Immature natural killer cell (primary cell): Measurements from ENCODE around the gene NUSAP1. TPM values are rescaled to one million over a fixed set of nuclear protein-coding genes. Genes with fewer than 3 reads are reported as not detected.
"Not testable (repeated sequence)": the region's sequence is repeated elsewhere in the genome, so short reads cannot be mapped to it uniquely, and the experiment has no call there.

Experiments used
- DNase-seq, 3 donors: peaks; one replicate each; pipeline ENCODE4 v3.0.0; 2022; ENCODE audit warnings: mixed read lengths in 1 of 3
- H3K27ac Mint-ChIP-seq, 6 donors: one replicate each; pipeline ENCODE4 v1.8.0; 2020; ENCODE audit warnings: mixed read lengths in 6 of 6, mild to moderate bottlenecking in 5 of 6, inconsistent platforms in 4 of 6, moderate library complexity in 3 of 6
- H3K27me3 Mint-ChIP-seq, 3 donors: one replicate each; pipeline ENCODE4 v1.8.0; 2020 to 2021; ENCODE audit warnings: low read depth in 3 of 3, mild to moderate bottlenecking in 3 of 3, mixed read lengths in 3 of 3, moderate library complexity in 3 of 3, inconsistent platforms in 1 of 3
- H3K36me3 Mint-ChIP-seq, 3 donors: one replicate each; pipeline ENCODE4 v1.8.0; 2020; ENCODE audit warnings: mixed read lengths in 3 of 3, inconsistent platforms in 2 of 3, mild to moderate bottlenecking in 2 of 3
- H3K4me1 Mint-ChIP-seq, 2 donors: one replicate each; pipeline ENCODE4 v1.8.0; 2020; ENCODE audit warnings: inconsistent platforms in 2 of 2, mild to moderate bottlenecking in 2 of 2, mixed read lengths in 2 of 2, moderate library complexity in 1 of 2
- H3K4me3 Mint-ChIP-seq, 5 donors: one replicate each; pipeline ENCODE4 v1.8.0; 2020; ENCODE audit warnings: mild to moderate bottlenecking in 5 of 5, mixed read lengths in 5 of 5, inconsistent platforms in 3 of 5, moderate library complexity in 3 of 5
- H3K9me3 Mint-ChIP-seq, 6 donors: one replicate each; pipeline ENCODE4 v1.8.0; 2020; ENCODE audit warnings: mild to moderate bottlenecking in 6 of 6, mixed read lengths in 6 of 6, inconsistent platforms in 4 of 6, moderate library complexity in 3 of 6
- polyA plus RNA-seq, 3 donors: library from polyadenylated mRNA; unstranded; fragments of 300-500 nt; fragmentation: Illumina TruSeq; gene quantifications; one replicate each; pipeline ENCODE4 v1.2.3, GENCODE V29; 2021

Gene NUSAP1
- polyA plus RNA-seq, 3 donors from 2014 or later, result 2.6 to 6.5 (median 4.0) TPM

DNA sequence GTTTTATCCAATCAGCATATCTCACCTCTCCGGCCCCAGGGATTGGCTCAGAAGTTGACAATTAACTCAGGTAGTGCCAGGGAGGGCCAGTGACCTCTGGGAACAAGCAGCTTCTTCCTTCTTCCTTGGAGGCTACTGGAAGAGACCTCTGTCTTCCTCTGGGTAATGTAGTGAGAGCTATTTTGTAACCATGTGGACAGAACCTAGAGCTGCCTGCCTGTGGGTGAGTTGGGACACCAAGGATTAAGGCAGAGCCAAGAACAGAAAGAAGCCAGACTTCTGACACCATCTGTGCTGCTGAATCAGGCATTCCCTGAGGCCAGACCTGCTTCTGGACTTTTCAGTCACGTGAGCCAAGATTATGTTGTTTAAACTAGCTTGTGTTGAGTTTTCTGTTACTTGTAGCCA is 75.6 kb downstream of the NUSAP1 start:
- H3K9me3 Mint-ChIP-seq, result no peaks in the 10 kb centered on the region
- DNase-seq, result no peak
- peaks cover 5 to 9% of the 10 kb centered on the region in 2 donors for H3K4me1 Mint-ChIP-seq
- no peak overlapping the region for H3K27ac Mint-ChIP-seq
- no peak overlapping the region for H3K4me3 Mint-ChIP-seq
- no peaks in the 10 kb centered on the region for H3K36me3 Mint-ChIP-seq
- peaks cover 2 to 8% (median 5%) of the 10 kb centered on the region in 3 donors for H3K27me3 Mint-ChIP-seq

DNA sequence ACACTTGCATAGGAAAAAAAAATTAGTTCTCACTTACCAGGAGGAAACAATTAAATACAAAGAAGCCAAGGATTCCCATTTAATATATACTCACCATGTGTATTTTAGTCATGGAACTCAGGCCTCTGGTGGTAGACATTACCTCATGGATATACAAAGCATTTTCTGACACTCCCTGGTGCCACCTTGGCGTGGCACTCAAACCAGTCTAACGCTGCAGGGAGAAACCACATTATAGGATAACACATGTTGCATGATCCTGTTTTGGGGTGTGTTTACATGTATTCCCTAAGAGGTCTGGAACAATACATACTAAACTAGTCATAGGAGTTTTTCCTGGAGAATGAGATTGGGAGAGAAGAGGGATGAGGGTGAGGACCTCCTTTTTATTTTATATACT is 78.3 kb downstream of the NUSAP1 start:
- Mint-ChIP-seq H3K27me3 (peaks cover 2 to 3% (median 2%) of the 10 kb centered on the region in 3 donors), H3K27ac (no peak overlapping the region), H3K4me1 (peaks cover 5 to 6% of the 10 kb centered on the region in 2 donors), H3K36me3 (no peaks in the 10 kb centered on the region), H3K4me3 (no peak overlapping the region), H3K9me3 (no peaks in the 10 kb centered on the region)
- no peak for DNase-seq

DNA sequence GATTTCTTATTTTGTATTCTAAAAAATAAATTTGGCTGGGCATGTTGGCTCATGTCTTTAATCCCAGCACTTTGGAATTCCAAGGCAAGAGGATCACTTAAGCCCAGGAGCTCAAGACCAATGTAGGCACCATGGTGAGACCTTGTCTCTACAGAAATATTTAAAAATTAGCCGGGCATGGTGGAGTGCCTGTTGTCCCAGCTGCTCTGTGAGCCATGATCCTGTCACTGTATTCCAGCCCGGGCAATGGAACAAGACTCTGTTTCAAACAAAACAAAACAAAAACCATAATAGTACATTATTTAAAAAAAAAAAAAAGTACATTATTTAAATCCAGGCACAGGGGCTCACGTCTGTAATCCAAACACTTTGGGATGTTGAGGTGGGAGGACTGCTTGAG is 78.8 kb downstream of the NUSAP1 start:
- Mint-ChIP-seq H3K4me3 (no peak overlapping the region), H3K27me3 (peaks cover 2 to 3% (median 2%) of the 10 kb centered on the region in 3 donors), H3K36me3 (no peaks in the 10 kb centered on the region), H3K27ac (no peak overlapping the region), H3K9me3 (no peaks in the 10 kb centered on the region), H3K4me1 (peaks cover 9 to 10% of the 10 kb centered on the region in 2 donors)
- DNase-seq, result no peak

DNA sequence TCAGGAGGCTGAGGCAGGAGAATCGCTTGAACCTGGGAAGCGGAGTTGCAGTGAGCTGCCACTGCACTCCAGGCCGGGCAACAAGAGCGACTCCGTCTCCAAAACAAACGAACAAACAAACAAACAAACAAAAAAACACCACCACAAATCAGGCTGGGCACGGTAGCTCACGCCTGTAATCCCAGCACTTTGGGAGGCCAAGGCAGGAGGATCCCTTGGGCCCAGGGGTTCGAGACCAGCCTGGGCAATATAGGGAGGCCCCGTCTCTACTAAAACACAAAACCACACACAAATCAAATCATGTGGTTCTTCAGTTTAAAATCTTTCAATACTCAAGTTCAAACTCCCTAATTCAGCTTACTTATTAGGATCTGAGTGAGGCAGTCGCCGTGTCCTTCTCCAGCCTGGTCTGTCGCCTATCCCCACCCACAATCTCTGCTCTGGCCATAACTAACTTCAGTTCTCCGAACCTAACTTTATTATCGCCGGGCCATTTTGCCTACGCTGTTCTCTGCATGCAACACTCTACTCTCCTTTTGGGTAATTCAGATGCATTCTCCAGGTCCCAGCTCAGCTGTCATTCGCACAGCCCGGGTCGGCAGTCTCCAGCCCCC is 83.6 kb downstream of the NUSAP1 start:
- Mint-ChIP-seq H3K27ac (peak overlapping the region; percentile 87 to 95 (median 94)), H3K36me3 (no peaks in the 10 kb centered on the region), H3K4me1 (peaks cover 34 to 44% of the 10 kb centered on the region in 2 donors), H3K27me3 (peaks cover 9 to 15% (median 11%) of the 10 kb centered on the region in 3 donors), H3K9me3 (no peaks in the 10 kb centered on the region), H3K4me3 (peak overlapping the region; percentile 94 to 97 (median 96))
- DNase-seq, result no peak

DNA sequence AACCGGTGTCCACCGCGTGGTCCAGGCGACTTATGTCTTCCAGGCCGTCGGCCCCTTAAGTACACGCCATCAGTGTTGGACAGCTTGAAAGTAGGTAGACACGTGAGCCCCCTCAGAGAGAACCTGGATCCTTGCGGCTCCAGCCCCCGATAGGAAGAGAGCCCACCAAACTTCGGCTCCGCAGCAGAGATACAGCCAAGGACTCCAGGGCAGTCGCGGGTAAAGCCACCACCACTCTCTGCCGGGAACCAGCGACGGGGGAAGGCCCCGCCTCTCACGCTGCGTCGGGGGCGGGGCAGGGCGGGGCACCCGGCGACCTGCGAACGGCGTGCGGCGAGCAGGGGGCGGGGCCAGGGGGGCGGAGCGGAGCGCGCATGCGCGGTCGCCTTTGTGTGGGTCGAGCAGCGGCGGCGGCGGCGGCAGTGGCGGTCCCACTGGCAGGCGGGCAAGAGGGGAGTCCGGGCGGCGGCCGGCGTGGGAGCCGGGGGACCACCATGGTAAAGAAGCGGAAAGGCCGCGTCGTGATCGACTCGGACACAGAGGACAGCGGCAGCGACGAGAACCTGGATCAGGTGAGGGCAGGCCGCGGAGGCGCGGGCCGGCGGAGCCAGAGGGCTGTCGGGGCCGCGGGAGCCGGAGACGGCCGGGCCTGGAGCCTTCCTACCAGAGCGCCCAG is 84.2 kb downstream of the NUSAP1 start, which contains the start of gene RTF1:
Gene RTF1, plus strand, starts transcription at position 354 of the 676 bp plus-strand sequence. Its CDS starts 21 bp downstream, at position 375.
- Mint-ChIP-seq H3K27ac (peak within 1 kb of the TSS; percentile 87 to 95 (median 94)), H3K4me3 (peak within 1 kb of the TSS; percentile 94 to 97 (median 96)), H3K36me3 (no peaks in the 10 kb centered on the region), H3K27me3 (peaks cover 9 to 15% (median 11%) of the 10 kb centered on the region in 3 donors), H3K4me1 (peaks cover 36 to 44% of the 10 kb centered on the region in 2 donors), H3K9me3 (no peaks in the 10 kb centered on the region)
- peak; percentile 97 for DNase-seq

DNA sequence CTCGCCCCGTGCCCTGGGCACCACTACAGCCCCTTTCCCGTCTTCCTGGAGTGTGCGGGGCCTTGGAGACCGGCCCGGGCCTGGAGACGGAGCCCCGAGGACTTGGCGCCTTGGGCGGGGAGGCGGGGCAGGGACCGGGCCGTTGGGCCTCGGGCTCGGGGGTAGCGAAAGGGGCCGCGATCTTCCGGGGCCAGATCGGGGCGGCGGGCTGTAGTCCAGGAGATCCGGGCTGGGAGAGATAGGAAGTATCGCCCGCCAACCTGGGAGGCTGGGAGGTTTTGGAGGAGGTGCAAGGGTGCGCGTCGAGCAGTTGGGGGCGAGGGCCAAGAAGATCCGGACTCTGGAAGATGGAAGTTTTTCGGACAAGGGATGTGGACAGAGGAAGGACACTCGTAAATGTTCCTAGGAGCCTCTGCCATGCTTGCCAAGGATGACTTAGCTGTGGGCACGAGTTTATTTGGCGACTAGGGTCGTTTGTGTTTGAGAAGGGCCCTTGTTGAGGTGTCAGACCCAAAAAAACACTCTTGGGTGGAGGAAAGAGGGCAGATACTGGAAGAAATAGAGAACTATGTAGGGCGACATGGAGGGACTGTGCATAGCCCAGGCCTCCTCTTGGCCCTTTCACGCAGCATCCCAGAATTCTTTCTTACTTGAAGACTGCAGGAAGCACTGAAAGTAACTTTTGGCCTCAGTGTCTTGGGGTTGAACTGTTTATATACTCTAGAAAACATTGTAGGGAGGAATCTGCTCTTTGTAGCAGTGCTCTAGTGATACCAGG is 84.9 kb downstream of the NUSAP1 start:
- Mint-ChIP-seq H3K9me3 (no peaks in the 10 kb centered on the region), H3K36me3 (no peaks in the 10 kb centered on the region), H3K27ac (peak overlapping the region; percentile 72 to 93 (median 85)), H3K4me1 (peaks cover 36 to 50% of the 10 kb centered on the region in 2 donors), H3K4me3 (peak overlapping the region; percentile 85 to 97 (median 96)), H3K27me3 (peaks cover 9 to 15% (median 11%) of the 10 kb centered on the region in 3 donors)
- DNase-seq, result no peak

DNA sequence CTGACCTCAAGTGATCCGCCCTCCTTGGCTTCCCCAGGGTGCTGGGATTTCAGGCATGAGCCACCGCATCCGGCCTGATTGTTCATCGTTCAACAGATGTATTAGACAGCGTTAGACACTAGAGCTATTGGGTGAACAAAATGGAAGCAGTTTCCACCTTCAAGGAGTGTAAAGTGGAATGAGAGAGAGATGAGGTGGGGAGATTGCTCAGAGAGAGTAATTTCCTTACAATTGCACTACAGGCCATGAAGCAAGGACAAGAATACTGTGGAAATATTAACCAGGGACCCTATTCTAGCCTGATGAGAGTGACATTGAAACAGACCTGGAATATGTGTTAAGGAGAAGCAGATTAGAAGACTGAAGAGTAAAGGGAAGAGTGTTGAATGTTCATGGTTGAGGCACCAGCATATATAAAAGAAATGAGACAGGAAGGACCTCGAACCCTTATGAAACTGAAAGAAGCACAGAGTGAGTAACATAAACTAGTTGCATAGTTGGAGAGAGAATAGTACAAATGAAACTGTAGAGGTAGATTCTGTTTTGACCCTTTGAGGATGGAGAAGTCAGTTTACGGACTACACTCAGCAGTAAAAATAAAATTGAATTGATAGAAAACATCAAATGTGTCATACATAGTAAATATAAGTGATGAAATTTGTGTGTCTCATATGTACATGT is 91.4 kb downstream of the NUSAP1 start:
- Mint-ChIP-seq H3K36me3 (no peaks in the 10 kb centered on the region), H3K4me3 (peak overlapping the region in 1 of 5 donors; percentile 0), H3K4me1 (peaks cover 24 to 43% of the 10 kb centered on the region in 2 donors), H3K27me3 (no peaks in the 10 kb centered on the region), H3K27ac (peak overlapping the region in 5 of 6 donors; percentile 1 to 36 (median 16)), H3K9me3 (no peaks in the 10 kb centered on the region)
- no peak for DNase-seq

DNA sequence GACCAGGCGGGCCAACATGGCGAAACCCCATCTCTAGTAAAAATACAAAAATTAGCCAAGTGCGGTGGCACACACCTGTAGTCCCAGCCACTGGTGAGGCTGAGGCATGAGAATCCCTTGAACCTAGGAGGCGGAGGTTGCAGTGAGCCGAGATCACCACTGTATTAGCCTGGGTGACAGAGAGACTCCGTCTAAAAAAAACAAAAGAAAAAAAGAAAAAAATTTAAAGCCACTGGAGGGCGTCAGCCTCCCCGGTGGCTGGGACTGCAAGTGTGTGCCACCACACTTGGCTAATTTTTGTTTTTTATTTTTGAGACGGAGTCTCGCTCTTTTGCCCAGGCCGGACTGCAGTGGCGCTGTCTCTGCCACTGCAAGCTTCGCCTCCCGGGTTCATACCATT is 92.1 kb downstream of the NUSAP1 start:
- no peaks in the 10 kb centered on the region for H3K36me3 Mint-ChIP-seq
- no peak for DNase-seq
- peaks cover 0 to 3% (median 0%) of the 10 kb centered on the region in 3 donors for H3K27me3 Mint-ChIP-seq
- H3K9me3 Mint-ChIP-seq, result no peaks in the 10 kb centered on the region
- peaks cover 28 to 46% of the 10 kb centered on the region in 2 donors for H3K4me1 Mint-ChIP-seq
- H3K4me3 Mint-ChIP-seq, result no peak overlapping the region
- peak overlapping the region in 1 of 6 donors; percentile 1 for H3K27ac Mint-ChIP-seq

DNA sequence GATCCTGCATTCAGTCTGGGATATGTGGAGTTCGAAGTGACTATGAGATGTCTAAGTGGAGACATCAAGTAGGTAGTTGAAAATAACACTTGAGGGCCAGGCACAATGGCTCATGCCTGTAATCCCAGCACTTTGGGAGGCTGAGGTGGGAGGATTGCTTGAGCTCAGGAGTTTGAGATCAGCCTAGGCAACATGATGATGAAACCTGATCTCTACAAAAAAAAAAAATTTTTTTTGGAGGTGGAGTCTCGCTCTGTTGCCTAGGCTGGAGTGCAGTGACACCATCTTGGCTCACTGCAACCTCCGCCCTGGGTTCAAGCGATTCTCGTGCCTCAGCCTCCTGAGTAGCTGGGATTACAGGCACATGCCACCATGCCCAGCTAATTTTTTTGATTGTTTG is 93.2 kb downstream of the NUSAP1 start:
- not testable (repeated sequence) for H3K36me3 Mint-ChIP-seq, H3K27me3 Mint-ChIP-seq, H3K9me3 Mint-ChIP-seq, H3K4me3 Mint-ChIP-seq, DNase-seq
- peaks cover 24 to 39% of the 10 kb centered on the region in 2 donors for H3K4me1 Mint-ChIP-seq
- H3K27ac Mint-ChIP-seq, result peak overlapping the region in 1 of 6 donors; percentile 58

DNA sequence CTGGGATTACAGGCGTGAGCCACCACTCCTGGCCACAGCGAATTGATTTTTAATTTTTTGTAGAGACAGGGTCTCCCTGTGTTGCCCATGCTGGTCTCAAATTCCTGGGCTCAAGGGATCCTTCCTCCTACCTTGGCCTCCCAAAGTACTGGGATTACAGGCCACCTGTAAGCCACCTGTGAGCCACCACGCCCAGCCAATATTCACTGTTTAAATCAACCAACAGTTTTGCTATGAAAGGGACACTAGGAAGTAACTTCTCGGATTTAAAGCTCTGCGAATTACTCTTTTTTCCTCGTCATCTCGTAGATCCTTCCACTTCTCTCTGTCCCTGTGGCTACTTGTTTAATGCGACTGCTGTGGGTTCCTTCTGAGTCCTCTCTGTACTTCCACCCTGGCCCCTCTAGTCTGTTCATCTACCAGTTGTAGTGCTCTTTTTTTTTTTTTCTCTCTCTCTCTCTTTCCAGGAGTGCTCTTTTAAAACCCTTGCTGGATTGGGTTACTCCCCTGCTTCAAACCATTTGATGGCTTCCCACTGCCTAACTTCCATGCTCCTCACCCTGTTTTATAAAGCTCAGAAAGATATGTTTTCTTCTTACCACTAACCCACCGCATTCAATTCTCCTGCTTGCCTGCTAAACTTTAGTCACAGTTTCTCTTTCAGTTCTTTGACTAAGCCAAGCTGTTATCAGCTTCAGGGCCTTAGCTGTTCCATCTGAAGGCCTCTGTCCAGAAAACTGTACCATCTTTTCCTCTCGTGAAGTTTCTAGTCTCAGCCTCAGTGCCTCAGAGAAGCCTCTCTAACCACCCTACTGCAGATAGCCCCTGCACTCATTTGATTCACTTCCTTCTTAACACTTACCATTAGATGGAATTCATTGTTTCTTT is 96.6 kb downstream of the NUSAP1 start:
- Mint-ChIP-seq H3K4me1 (peaks cover 21 to 30% of the 10 kb centered on the region in 2 donors), H3K27ac (peak overlapping the region; percentile 86 to 90 (median 88)), H3K36me3 (no peaks in the 10 kb centered on the region), H3K4me3 (peak overlapping the region; percentile 9 to 76 (median 64)), H3K27me3 (peaks cover 0 to 3% (median 0%) of the 10 kb centered on the region in 3 donors), H3K9me3 (no peaks in the 10 kb centered on the region)
- peak in 2 of 3 donors; percentile 6 to 19 for DNase-seq
